ENCODE measurements around the gene YAF2.

The YAF2 gene

DNA sequence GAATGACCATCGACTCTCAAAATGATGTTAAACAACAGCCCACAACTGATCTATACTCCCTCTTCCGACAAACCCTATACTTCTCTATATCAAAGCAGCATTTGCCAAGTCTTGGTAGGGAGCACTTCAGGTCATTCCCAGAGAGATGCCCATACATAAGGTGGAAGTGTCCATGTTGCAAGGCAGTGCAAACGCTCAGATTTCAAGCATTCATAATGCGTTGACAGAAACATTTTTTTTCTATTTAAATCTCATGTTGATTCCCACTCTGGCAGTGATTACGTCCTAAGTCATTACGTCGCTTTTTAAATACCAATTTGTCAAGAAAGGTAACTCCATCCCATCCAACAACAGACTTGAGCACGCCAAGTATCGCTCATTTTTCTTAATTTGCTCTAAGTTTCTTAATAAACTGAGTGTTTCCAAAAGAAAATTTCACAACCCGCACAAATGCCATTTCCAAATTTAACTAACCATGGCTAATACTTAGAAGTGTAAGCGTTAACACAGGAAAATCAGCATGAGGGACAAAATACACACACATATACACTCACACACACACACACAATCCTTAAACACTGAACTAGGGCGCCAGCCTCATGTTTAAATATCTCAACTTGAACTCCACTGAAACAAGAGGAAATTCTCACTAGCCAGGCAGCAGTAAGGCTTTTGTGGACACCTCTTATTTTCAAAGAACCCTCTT lies 94.4 kb downstream of the YAF2 start:
- DNase-seq = no peak

GRCh38 chr12:42141981-42142606 lies 96.0 kb downstream of the YAF2 start:
- DNase-seq = no peak

DNA sequence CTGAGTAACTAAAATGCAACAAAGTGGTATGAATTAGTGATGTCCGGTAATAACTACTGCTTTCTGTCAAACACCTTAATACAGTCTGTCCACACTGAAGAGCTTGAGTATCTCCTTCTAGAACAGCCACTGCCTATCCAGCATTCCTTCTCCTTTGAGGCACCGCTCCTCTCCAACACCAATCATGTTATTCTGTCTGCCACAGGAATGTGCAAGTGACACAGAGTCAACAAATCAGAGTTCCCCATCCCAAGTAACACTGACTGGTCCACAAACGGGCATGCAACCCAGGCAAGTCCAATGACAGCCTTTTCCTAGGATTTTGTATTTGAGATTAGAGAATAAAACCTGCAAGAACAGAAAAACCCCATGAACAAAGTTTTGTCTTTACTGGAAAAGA lies 97.1 kb downstream of the YAF2 start:
- no peak for DNase-seq

DNA sequence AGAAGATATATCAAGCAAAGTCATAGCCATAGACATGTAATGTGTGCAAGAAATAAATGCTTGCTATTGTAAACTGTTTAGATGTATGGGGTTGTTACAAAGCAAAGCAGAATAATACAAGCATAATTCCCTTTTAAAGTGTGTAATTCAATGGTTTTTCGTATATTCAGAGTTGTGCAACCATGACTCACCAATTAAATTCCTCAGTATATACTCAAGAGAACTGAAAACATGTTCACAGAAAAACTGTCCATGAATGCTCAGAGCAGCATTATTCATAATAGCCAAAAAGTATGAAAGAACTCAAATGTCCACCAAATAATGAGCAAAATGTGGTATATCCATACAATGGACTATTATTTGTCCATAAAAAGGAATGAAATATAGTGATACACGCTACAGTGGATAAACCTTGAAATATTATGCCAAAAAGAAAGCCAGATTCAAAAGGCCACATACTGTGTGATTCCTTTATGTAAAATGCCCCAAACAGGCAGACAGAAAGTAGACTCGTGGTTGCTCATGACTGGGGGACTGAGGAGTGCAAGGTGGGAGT lies 102.7 kb downstream of the YAF2 start:
- no peak for DNase-seq

GRCh38 chr12:42130672-42131402 lies 107.2 kb downstream of the YAF2 start:
- no peak for DNase-seq

DNA sequence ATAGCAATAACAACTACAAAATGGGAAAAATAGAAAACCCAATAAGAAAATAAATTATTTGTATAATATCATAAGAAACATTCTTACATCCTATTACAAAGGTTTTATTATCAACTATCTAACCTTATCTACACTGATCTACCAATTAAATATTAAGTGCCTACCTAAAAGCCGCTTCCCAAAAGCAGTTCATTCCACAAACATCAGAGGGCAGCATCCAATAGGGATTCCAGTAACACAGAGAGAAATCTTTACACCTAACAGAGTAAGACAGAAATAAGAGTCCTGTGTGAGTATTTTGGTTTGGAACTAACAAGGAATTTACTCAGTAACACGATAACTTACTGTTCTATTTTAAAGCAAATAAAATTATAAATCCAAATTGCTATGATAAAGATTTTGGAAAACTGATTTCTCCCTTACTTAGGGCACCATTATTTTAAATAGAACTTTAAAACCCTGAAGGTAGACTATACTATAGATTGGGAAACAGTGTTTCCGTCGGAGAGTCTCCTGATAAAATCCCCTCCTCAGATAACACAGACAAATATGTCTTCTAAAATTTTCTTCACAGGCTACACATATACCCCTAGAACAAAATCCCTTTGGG lies 108.3 kb downstream of the YAF2 start:
- peak; percentile 55 to 57 for DNase-seq

- no peak for DNase-seq
These were observed 109.2 kb downstream of the YAF2 start for GRCh38 chr12:42128888-42129287.

DNA sequence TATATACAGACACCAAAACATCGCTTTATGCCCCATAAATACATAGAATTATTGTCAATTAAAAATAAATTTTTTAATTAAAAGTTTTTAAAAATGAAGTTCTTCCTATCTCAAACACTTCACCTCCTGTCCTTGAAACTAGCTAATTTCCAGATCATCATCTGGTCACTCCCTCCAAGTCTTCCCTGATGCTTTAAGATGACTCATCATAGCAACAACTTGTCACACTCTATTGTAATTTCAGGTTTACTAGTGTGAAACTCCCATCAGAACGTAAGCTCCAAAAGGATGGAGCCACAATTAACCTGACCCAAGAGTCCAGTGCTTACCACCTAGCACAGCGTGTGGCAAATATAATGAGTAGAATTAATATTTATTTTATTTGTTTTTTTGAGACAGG lies 109.7 kb downstream of the YAF2 start:
- DNase-seq = no peak

GRCh38 chr12:42126963-42127362 lies 111.1 kb downstream of the YAF2 start:
- no peak for DNase-seq

GRCh38 chr12:42125388-42125767 lies 112.7 kb downstream of the YAF2 start:
- DNase-seq = no peak

GRCh38 chr12:42124764-42125387 lies 113.2 kb downstream of the YAF2 start:
- DNase-seq = no peak

DNA sequence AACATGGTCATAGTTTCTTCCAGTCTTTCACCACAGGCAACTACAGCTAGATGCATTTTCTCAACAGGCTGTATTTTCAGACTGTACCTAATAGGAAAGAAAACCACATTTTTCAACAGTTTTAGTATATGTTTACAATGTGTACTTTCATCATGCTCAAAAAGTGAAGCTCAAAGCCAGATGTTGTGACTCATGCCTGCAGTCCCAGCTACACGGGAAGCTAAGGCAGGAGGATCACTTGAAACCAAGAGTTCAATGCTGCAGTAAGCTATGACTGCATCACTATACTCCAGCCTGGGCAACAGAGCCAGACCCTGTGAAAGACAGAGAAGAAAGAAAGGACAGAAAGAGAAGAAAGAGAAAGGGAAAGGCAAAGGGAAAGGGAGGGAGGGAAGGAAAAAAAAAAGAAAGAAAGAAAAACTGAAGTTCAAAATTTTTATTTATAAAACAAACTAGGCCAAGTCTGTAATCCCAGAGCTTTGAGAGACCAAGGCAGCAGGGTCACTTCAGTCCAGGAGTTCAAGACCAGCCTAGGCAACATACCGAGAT lies 118.9 kb downstream of the YAF2 start:
- DNase-seq = no peak

DNA sequence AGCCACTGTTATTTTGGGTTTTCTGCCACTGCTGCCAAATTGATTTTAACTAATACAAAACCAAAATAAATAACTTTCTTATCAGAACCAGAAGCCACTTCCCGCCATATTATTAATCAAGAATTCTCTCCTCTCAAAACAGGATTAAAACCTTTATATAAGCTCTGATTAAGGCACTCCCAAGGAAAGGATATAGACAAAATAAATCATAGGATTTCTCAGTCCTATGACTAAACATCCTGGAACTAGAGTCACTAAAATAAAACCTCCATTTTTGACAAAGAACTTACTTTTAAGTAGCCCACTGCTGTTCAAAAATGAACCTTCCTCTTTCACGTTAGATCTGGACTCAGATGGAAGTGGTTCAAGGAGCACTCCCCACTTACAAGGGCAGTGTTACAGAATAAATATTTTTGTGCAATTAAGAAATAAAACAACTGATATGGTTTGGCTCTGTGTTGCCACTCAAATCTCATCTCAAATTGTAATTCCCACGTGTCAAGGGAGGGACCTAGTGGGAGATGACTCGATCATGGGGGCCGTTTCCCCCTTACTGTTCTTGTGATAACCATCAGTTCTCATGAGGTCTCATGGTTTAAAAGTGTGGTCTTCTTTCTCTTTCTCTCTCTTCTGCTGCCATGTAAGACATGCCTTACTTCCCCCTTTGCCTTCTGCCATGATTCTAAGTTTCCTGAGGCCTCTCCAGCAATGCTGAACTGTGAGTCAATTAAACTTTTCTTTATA lies 119.7 kb downstream of the YAF2 start:
- no peak for DNase-seq

DNA sequence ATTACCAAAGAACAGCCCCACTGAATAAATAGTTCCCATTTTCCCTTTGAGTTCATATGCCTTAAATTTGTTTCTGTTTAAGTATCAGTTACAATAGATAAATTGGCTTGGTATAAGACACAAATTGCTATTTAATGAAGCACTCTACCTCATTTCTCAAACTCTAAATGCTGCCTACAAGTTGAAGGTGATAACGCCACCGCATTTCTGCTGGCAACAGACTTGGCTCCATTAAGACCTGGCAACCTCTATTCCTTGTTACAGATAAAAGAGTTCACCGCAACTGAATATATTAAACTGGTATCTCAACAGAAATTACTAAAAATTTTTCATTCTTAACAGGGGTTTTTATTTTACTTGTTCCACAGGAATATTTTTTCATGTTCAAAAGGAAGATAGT lies 129.0 kb downstream of the YAF2 start:
- no peak for DNase-seq

All from NCI-H2081 (cell line).